DMS153 (cell line): Measurements from ENCODE around the gene ARGLU1.
"Not testable (repeated sequence)": the region's sequence is repeated elsewhere in the genome, so short reads cannot be mapped to it uniquely, and the experiment has no call there.

Experiments
- DNase-seq: peaks from one replicate; lab custom pipeline; 2025; lab: John Stamatoyannopoulos, UW

Gene ARGLU1

DNA sequence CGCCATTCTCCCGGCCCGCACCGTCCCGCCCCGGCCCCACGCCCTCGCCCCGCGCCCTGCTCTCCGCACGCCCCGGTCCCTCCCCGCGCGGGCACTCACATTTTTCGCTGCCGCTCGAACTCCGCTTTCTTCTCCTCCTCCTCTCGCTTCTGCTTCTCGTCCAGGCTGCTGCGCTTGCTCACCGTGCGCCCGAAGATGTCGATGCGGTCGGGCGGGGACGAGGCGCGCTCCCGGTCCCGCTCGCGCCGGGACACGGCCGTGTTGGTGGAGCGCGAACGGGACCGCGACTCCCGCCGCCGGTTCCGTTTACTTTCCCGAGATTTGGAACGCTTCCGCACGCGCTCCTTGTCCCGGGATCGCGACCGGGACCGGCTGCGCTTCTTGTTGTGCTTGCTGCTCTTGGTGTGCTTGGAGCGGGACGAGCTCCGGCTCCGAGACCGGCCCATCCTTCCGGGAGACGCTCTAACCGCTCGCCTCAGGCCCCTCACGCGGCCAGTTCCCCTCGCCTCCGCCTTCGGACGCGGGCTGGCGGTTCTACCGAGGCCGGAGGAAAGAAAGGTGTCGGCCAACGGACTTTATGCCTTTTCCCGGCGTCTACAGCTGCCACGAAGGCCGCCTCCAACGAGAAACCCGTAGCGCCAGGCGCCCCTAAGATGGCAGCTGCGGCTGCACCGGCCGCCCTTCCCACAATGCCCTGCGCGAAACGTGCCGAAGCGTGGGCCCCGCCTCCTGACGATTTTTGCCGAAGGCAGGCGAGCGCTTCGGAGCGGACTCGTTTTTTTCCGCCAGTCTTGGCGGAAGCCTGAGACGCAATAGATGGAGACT is at the start of gene ARGLU1:
TSS of gene ARGLU1 (minus strand) at position 664 of the 825 bp plus-strand sequence. CDS start at position 446, 218 bp downstream.
- DNase-seq, result peak; percentile 76

GRCh38 chr13:106617561-106617960 is 49.6 kb upstream of the ARGLU1 start:
- DNase-seq, result no peak

- no peak for DNase-seq
Measured at GRCh38 chr13:106616729-106617128, 48.8 kb upstream of the ARGLU1 start.

GRCh38 chr13:106614874-106615273 is 46.9 kb upstream of the ARGLU1 start:
- DNase-seq, result no peak

DNA sequence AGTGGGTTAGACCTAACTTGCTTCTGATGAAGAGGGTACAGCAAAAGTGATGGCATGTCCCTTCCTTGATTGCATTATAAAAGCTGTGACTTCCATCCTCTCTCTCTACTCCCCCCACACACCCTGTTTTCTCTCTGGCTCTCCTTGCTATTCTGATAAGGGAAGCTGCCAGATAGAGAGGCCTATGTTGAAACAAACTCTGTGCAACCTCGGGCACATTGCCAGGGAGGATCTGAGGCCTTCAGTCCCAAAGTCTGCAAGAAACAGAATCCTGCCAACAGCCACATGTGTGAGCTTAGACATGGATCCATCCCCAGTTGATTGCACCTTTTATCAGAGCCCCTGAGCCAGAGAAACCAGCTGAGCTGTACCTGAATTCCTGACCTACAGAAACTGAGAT is 44.8 kb upstream of the ARGLU1 start:
- DNase-seq, result no peak

GRCh38 chr13:106610486-106610885 is 42.5 kb upstream of the ARGLU1 start:
- DNase-seq, result no peak

DNA sequence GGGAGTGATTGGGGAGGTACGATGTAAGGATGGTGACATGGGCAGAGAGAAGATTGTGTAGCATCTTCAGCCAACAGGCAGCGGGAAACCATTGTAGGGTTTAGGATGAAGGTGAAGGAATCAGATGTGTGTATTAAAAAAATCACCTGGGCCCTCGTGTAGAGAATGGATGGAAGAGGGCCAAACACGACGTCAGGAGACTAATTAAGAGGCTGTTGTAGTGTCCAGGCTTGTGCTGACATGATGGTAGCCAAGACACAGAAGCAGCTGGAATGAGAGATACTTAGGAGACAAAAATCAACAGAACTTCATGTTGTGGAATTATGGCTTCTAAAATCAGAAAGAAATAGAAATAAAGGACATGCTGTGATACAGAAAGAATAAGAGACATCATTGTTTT is 41.2 kb upstream of the ARGLU1 start:
- DNase-seq, result no peak

DNA sequence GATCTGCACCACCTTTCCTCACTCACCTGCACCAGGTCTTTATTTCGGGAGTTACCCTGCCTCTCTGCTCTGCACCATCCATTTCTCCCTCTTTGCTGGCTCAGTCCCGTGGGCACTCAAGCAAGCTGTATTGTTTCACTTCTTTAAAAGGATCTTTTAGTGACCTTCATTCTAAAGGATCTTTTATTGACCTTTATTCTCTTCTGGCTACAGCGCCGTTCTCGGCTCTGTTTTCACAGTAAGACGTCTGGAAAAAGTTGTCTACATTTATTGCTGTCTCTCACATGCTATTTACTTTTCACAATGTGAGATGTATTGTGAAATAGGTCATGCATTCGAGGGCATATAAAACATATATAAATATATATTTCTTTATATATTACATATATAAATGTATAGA is 35.6 kb upstream of the ARGLU1 start:
- DNase-seq, result no peak

GRCh38 chr13:106602178-106602577 is 34.2 kb upstream of the ARGLU1 start:
- peak; percentile 80 for DNase-seq

DNA sequence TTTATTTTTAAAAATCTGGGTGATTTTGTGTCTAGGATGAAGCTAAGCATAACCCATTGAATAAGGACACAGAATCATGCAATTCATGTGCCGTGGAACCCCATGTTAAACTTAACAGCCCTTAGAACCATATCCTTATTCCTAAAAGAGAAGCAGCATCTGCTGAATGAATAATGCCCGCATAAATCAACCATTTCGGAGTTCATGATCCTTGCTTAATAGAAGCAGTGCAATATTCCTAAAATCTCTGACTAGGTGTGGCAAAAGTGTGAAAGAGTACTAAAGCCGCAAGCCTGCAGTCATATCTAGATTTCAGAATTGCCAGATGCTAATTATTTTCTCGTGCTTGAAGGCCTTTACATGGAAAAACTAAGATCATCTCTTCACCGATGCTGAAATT is 33.6 kb upstream of the ARGLU1 start:
- DNase-seq, result no peak

GRCh38 chr13:106600798-106601135 is 32.8 kb upstream of the ARGLU1 start:
- DNase-seq, result not testable (repeated sequence)

DNA sequence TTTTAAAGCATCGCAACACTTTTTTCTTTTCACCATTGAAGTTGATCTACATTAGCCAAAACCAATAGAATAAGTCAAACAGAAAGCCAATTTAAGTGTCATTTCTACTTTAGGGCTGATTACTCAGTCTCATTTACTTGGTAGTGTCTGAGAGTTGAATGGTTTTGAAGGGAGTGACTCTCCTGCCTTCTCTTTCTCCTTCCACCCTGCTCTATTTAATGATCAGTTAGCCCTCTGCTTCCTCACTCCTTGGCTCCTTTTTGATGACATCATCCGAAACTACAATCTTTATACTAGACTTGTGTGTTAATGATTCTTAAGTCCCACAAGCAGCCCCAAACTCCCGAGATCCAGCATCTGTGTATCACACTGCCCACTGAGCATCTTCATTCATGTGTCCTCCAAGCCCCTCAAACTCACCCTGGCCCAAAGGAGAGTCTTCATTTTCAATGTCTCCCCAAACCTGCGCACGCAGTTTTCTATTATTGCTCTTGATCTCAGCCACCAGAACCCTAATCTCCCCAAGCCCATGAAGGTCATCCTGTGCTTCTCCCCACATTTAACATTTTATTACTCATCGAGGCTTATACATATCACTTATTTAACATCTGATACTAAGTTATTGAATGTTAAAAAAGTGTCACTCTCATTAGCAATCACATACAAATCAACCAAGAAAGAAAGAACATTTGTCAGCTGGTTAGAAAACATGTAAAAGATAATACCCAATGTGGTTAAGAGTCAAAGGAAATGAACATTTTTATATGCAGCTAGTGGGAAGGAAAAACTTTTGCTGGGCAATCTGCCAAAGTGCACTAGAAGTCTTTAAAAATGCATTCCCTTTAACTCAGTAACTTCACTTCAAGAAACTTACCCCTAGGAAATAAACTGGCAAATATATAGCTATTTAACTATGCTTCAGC is 32.2 kb upstream of the ARGLU1 start:
- no peak for DNase-seq

DNA sequence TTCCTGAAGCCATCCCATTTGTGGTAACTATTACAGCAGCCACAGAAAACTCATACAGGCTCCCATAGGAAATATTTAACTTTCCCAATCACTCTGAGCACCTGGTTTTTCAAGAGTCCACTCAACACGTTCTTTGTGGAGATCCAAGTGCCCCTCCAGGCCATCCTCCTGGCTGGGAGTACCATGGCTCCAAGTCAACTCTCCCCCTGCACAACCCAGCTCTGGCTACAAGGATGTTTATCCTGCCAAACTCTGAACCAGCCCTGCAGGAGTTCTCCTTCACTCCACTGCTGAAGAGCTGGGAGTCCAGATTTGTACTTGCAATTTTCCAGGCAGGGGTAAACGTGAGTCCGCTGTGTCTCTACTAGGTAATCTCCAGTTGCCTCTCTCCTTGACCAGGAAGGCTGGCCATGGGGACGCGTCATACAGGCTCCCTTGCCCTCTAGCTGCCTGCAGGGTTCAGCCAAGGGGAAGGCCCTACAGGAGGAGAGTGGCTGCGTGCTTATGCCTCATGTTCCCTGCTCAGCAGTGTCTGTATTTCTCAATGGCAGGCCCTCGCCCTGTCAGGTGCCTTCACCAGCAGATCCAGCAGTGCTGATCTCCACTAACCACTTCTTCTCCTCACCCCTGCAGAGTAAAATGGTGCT is 29.9 kb upstream of the ARGLU1 start:
- no peak for DNase-seq

DNA sequence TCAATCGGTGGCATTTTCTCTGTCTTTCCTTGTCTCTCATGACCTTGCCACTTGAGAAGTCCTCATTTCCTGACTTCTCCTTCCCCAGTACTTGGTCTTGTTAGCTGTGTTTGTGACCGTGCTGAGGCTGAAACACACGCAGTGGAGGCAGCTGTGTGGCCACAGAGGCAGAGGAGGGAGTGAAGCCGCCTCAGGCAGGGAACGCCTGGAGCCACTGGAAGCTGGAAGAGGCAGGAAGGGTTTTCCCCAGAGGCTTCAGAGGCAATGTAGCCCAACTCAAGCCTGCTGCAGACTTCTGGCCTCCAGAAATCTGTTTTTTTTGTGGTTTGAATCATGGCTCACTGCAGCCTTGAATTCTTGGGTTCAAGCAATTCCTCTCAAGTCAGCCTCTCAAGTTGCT is 29.2 kb upstream of the ARGLU1 start:
- no peak for DNase-seq

- no peak for DNase-seq
Measured at GRCh38 chr13:106596275-106596937, 28.5 kb upstream of the ARGLU1 start.

- DNase-seq, result no peak
Measured at GRCh38 chr13:106595625-106596024, 27.7 kb upstream of the ARGLU1 start.

DNA sequence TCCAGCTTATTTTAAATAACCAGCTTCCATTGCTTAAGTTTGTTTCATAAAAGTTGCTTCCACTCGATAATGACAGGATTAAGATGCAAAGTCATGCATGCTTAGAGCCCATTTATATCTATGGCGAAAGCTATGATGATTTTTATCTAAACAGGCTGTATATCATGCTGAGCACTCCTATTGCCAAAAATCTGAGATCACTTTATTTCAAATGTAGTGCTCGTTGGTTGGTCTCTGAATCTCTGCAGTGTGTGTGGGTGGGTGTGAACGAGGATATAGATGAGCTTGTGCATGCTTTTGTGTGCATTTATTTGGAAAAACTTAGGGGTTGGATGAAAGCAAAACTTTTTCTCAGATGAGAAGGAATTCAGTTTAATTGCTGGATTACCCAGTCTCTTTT is 27.0 kb upstream of the ARGLU1 start:
- no peak for DNase-seq

DNA sequence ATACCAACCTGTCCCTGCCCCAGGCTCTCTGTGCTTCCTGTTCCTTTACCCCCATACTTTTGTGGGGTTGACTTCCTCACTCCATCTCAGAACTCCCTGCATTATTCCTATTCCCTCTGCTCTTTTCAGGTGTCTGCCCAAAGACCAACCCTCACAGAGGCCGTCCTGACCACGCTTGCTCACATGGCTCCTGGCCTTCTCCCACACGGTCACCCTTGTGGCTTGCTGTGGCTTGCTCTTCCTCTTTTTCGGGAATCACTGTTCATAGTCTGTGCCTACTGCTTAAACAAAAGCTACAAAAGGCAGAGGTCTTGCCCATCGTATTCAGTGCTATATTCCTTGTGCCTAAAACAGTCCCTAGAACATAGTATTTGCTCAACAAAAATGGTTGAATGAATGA is 25.2 kb upstream of the ARGLU1 start:
- DNase-seq, result no peak

DNA sequence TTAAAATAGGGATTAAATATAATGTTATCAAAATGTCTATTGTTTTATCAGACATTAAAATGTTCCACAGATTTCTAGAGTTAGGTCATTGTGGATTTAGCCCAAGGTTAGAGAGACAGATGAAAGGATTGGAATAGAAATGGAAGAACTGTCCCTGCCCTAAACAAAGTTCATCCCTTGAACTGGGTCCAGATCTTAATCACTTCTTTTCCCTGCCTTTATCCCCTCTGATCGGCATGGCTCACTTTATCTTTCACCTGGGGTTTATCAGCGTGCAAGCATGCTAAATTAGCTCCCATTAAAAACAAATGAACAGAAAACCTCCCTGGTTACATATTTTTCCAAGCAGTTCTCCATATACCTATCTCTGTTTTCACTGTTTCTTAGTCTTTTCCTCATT is 23.4 kb upstream of the ARGLU1 start:
- no peak for DNase-seq

- no peak for DNase-seq
Measured at GRCh38 chr13:106589716-106590115, 21.8 kb upstream of the ARGLU1 start.

DNA sequence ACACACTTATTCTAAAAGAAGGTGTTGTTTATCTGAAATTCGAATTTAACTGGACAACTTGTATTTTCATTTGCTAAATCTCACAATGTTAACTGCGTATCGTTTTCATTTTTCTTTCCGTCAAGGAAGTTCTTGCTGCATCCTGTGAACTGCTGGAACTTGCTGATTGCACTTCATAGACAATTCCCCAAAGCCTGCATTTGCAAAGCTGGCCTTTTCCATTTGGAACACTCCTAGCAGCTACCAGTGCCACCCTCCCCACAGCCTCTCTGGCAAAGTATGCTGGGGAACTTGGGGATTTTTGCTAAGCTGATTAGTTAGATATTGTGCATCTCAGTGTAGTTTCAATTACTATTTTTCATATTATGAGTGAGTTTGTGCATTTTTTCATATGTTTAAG is 20.4 kb upstream of the ARGLU1 start:
- DNase-seq, result no peak

- peak; percentile 73 for DNase-seq
Measured at GRCh38 chr13:106587787-106588186, 19.9 kb upstream of the ARGLU1 start.
